Measurements from ENCODE around the gene GRAMD1B. TPM values are rescaled to one million over a fixed set of nuclear protein-coding genes. Genes with fewer than 3 reads are reported as not detected.
"Not testable (repeated sequence)": the region's sequence is repeated elsewhere in the genome, so short reads cannot be mapped to it uniquely, and the experiment has no call there.

The GRAMD1B gene
- total and polyA plus RNA-seq, 4 donors, result 28.7 to 51.5 (median 45.9) TPM

DNA sequence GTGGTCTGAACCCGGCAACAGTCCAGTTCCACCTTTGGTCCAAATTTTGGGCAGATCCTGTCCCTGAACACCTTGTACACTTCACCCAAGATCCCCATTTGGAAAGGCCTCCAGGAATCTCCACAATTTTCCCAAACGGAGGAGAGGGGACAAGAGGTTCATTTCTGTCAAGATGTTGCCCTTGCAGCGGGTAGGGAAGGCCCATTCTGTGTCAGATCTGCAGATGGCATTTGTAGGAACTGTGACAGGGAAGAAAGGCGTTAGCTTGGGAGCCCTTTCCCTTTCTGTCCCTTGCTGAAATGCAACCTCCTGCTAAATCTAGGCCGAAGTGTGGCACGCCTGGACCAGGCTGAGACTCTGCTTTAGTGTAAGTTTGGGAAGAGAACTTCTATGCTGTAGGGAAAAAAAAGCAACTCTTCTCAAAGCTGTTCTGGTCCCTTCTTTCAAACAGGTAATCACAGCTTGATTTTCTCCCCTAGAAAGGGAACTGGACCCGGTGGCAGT, 138.3 kb downstream of the GRAMD1B start:
- no peak for DNase-seq (ENCODE audit: low read depth in 4 of 6, low spot score in 6 of 6)

DNA sequence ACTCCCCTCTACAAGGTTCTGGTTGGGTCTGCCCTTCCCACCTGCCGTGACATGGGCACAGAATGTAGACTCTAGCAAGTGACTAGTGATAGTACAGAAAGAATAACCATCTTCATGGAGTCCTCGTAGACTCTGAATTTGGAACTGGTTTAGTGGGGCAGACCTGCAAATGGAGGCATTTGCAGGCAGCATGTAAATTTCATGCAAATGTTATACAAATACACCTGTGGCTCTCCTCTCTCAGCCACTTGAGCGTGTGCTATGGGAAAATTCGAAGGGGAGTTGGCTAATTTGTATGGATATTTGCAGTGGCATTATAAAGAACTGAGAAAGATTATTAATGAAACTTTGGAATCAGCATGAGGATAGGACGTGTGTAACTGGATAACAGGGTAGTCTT, 139.3 kb downstream of the GRAMD1B start:
- Histone ChIP-seq H3K36me3 (ENCODE audit: control insufficient read depth, insufficient read depth, low read length) (peaks cover 6% of the 10 kb centered on the region), H3K4me1 (ENCODE audit: control insufficient read depth, insufficient read depth, low read length) (peaks cover 43% of the 10 kb centered on the region), H3K27ac (ENCODE audit: low read depth, low read length) (no peak overlapping the region), H3K27me3 (ENCODE audit: control insufficient read depth, insufficient read depth, low read length) (no peaks in the 10 kb centered on the region), H3K4me3 (ENCODE audit: low read depth, low read length) (no peak overlapping the region), H3K9me3 (ENCODE audit: control insufficient read depth, insufficient read depth, low read length) (no peaks in the 10 kb centered on the region)
- 100% methylated on average over 2 of the region's 5 CpGs for WGBS (ENCODE audit: insufficient coverage)
- no peak for DNase-seq (ENCODE audit: low read depth in 4 of 6, low spot score in 6 of 6)

More for the DNA sequence above, 138.3 kb downstream of the GRAMD1B start:
- Histone ChIP-seq H3K27ac (ENCODE audit: low read depth, low read length) (no peak overlapping the region), H3K36me3 (ENCODE audit: control insufficient read depth, insufficient read depth, low read length) (peaks cover 6% of the 10 kb centered on the region), H3K9me3 (ENCODE audit: control insufficient read depth, insufficient read depth, low read length) (no peaks in the 10 kb centered on the region), H3K27me3 (ENCODE audit: control insufficient read depth, insufficient read depth, low read length) (no peaks in the 10 kb centered on the region), H3K4me3 (ENCODE audit: low read depth, low read length) (no peak overlapping the region), H3K4me1 (ENCODE audit: control insufficient read depth, insufficient read depth, low read length) (peaks cover 49% of the 10 kb centered on the region)
- 93% methylated on average over 3 of the region's 7 CpGs for WGBS (ENCODE audit: insufficient coverage)

- Histone ChIP-seq H3K27me3 (ENCODE audit: control insufficient read depth, insufficient read depth, low read length) (no peaks in the 10 kb centered on the region), H3K27ac (ENCODE audit: low read depth, low read length) (no peak overlapping the region), H3K36me3 (ENCODE audit: control insufficient read depth, insufficient read depth, low read length) (peaks cover 6% of the 10 kb centered on the region), H3K4me3 (ENCODE audit: low read depth, low read length) (no peak overlapping the region), H3K9me3 (ENCODE audit: control insufficient read depth, insufficient read depth, low read length) (no peaks in the 10 kb centered on the region), H3K4me1 (ENCODE audit: control insufficient read depth, insufficient read depth, low read length) (peaks cover 45% of the 10 kb centered on the region)
- DNase-seq (ENCODE audit: low read depth in 4 of 6, low spot score in 6 of 6), result no peak
- 76% methylated on average over 4 of the region's 9 CpGs for WGBS (ENCODE audit: insufficient coverage)
Measured at GRCh38 chr11:123570939-123571580, 141.0 kb downstream of the GRAMD1B start.

GRCh38 chr11:123572791-123573190, 142.7 kb downstream of the GRAMD1B start:
- H3K27me3 ChIP-seq (ENCODE audit: control insufficient read depth, insufficient read depth, low read length); H3K9me3 ChIP-seq (ENCODE audit: control insufficient read depth, insufficient read depth, low read length); H3K4me3 ChIP-seq (ENCODE audit: low read depth, low read length); DNase-seq (ENCODE audit: low read depth in 4 of 6, low spot score in 6 of 6); H3K27ac ChIP-seq (ENCODE audit: low read depth, low read length): not testable (repeated sequence)
- H3K36me3 ChIP-seq (ENCODE audit: control insufficient read depth, insufficient read depth, low read length), result peaks cover 14% of the 10 kb centered on the region
- 98% methylated on average over 21 of the region's 21 CpGs for WGBS (ENCODE audit: insufficient coverage)
- H3K4me1 ChIP-seq (ENCODE audit: control insufficient read depth, insufficient read depth, low read length), result peaks cover 50% of the 10 kb centered on the region

DNA sequence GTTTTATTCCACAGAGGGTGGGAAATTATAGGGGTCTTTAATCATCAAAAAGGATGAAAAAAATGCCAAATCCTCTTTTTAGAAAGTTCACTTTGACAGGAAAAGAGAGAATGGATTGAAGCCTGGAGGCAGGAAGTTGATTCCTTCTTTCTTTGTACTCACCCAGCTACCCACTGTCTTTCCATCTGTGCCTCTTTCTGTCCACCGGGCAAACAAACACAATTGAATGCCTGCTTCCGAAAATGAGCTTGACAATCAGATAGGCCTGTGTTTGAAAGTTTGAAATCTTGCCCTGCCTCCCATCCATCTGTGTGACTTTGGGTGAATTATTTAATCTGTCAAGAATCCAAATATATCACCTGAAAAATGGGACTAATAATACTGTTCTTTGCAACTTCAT, 143.2 kb downstream of the GRAMD1B start:
- Histone ChIP-seq H3K4me1 (ENCODE audit: control insufficient read depth, insufficient read depth, low read length) (peaks cover 51% of the 10 kb centered on the region), H3K4me3 (ENCODE audit: low read depth, low read length) (no peak overlapping the region), H3K9me3 (ENCODE audit: control insufficient read depth, insufficient read depth, low read length) (no peaks in the 10 kb centered on the region), H3K27me3 (ENCODE audit: control insufficient read depth, insufficient read depth, low read length) (no peaks in the 10 kb centered on the region), H3K27ac (ENCODE audit: low read depth, low read length) (no peak overlapping the region), H3K36me3 (ENCODE audit: control insufficient read depth, insufficient read depth, low read length) (peaks cover 19% of the 10 kb centered on the region)
- WGBS (ENCODE audit: insufficient coverage), result no CpG with 5 or more reads among the region's 2 CpGs
- DNase-seq (ENCODE audit: low read depth in 4 of 6, low spot score in 6 of 6), result peak in 1 of 6 donors; percentile 43

- Histone ChIP-seq H3K36me3 (ENCODE audit: control insufficient read depth, insufficient read depth, low read length) (peaks cover 40% of the 10 kb centered on the region), H3K9me3 (ENCODE audit: control insufficient read depth, insufficient read depth, low read length) (no peaks in the 10 kb centered on the region), H3K4me3 (ENCODE audit: low read depth, low read length) (no peak overlapping the region), H3K4me1 (ENCODE audit: control insufficient read depth, insufficient read depth, low read length) (peaks cover 55% of the 10 kb centered on the region), H3K27me3 (ENCODE audit: control insufficient read depth, insufficient read depth, low read length) (no peaks in the 10 kb centered on the region), H3K27ac (ENCODE audit: low read depth, low read length) (no peak overlapping the region)
- 86% methylated on average over 4 of the region's 7 CpGs for WGBS (ENCODE audit: insufficient coverage)
- no peak for DNase-seq (ENCODE audit: low read depth in 4 of 6, low spot score in 6 of 6)
Measured at GRCh38 chr11:123575441-123575840, 145.4 kb downstream of the GRAMD1B start.

DNA sequence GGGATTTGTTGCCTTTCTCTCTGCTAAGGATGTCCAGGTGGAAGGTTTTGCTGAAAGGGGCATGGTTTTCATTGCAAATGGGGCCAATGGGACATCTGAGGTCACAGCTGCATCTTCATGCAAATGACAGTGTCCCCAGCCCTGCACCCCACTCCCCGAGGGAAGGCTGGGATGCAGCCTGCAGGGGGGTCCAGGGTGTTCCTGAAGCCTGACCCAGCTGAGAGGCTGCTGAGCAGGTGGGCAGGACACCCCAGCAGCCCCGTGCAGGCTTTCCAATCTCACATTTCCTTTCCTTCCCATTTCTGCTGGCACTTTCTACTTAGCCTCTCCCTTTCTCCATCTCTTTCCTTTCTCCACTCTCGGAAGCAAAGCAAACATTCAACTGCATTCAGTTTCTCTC, 146.0 kb downstream of the GRAMD1B start:
- no peaks in the 10 kb centered on the region for H3K9me3 ChIP-seq (ENCODE audit: control insufficient read depth, insufficient read depth, low read length)
- H3K4me3 ChIP-seq (ENCODE audit: low read depth, low read length), result no peak overlapping the region
- no peaks in the 10 kb centered on the region for H3K27me3 ChIP-seq (ENCODE audit: control insufficient read depth, insufficient read depth, low read length)
- no peak overlapping the region for H3K27ac ChIP-seq (ENCODE audit: low read depth, low read length)
- H3K36me3 ChIP-seq (ENCODE audit: control insufficient read depth, insufficient read depth, low read length), result peaks cover 47% of the 10 kb centered on the region
- DNase-seq (ENCODE audit: low read depth in 4 of 6, low spot score in 6 of 6), result no peak
- peaks cover 53% of the 10 kb centered on the region for H3K4me1 ChIP-seq (ENCODE audit: control insufficient read depth, insufficient read depth, low read length)
- WGBS (ENCODE audit: insufficient coverage), result 49% methylated on average over 3 of the region's 3 CpGs

- Histone ChIP-seq H3K36me3 (ENCODE audit: control insufficient read depth, insufficient read depth, low read length) (peaks cover 51% of the 10 kb centered on the region), H3K27me3 (ENCODE audit: control insufficient read depth, insufficient read depth, low read length) (no peaks in the 10 kb centered on the region), H3K4me1 (ENCODE audit: control insufficient read depth, insufficient read depth, low read length) (peaks cover 49% of the 10 kb centered on the region), H3K4me3 (ENCODE audit: low read depth, low read length) (no peak overlapping the region), H3K27ac (ENCODE audit: low read depth, low read length) (no peak overlapping the region), H3K9me3 (ENCODE audit: control insufficient read depth, insufficient read depth, low read length) (no peaks in the 10 kb centered on the region)
- peak in 1 of 6 donors; percentile 11 for DNase-seq (ENCODE audit: low read depth in 4 of 6, low spot score in 6 of 6)
- WGBS (ENCODE audit: insufficient coverage), result 55% methylated on average over 1 of the region's 3 CpGs
Measured at GRCh38 chr11:123576501-123576900, 146.4 kb downstream of the GRAMD1B start.

DNA sequence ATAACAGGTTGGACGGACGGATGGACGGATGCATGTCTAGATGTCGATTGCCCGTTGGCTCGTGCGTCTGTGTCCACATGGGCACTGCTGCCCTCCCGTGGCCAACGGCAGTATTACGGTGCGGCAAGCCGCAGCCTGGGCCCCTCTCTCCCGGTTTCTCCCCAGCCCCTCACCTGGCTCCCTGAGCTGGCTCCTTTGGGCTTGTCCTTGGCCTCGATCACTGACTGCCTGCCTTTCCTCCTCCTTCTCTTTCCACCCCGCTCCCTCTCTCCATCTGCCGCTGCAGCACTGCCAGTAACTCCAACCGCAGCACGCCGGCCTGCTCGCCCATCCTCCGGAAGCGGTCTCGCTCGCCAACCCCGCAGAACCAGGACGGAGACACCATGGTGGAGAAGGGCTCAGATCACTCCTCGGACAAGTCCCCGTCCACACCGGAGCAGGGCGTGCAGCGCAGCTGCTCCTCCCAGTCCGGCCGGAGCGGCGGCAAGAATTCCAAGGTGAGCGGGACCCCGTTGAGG, 147.1 kb downstream of the GRAMD1B start:
- WGBS (ENCODE audit: insufficient coverage), result 52% methylated on average over 32 of the region's 37 CpGs
- Histone ChIP-seq H3K4me3 (ENCODE audit: low read depth, low read length) (no peak overlapping the region), H3K9me3 (ENCODE audit: control insufficient read depth, insufficient read depth, low read length) (no peaks in the 10 kb centered on the region), H3K36me3 (ENCODE audit: control insufficient read depth, insufficient read depth, low read length) (peaks cover 57% of the 10 kb centered on the region), H3K4me1 (ENCODE audit: control insufficient read depth, insufficient read depth, low read length) (peaks cover 49% of the 10 kb centered on the region), H3K27ac (ENCODE audit: low read depth, low read length) (no peak overlapping the region), H3K27me3 (ENCODE audit: control insufficient read depth, insufficient read depth, low read length) (no peaks in the 10 kb centered on the region)
- DNase-seq (ENCODE audit: low read depth in 4 of 6, low spot score in 6 of 6), result peak in 2 of 6 donors; percentile 77 to 83
